K562 (cell line): Measurements from ENCODE around the gene ICA1. TPM values are rescaled to one million over a fixed set of nuclear protein-coding genes. Genes with fewer than 3 reads are reported as not detected.

Experiments used
- ATAC-seq: fragments of 200-7000 bp; cut with Tn5 transposase; 3 replicates; pipeline ENCODE4 v1.9.1; 2020; ENCODE audit warnings: moderate library complexity
- BruUV-seq: library from RNA; stranded (reverse); fragments of 400-500 nt; replicated peaks from 2 replicates; lab custom pipeline; 2021; lab: Mats Ljungman, UMichigan
- CTCF ChIA-PET: fragments of 300-600 bp; formaldehyde crosslinking; extraction: SDS; loops from one replicate; lab custom pipeline; 2021; ENCODE audit warnings: low intra/inter-chr PET ratio; lab: Yijun Ruan, JAX
- POLR2A ChIA-PET: fragments of 300-600, 350-650 bp; sonication (Branson Sonifier 250); formaldehyde crosslinking; extraction: SDS; loops from one replicate; lab custom pipeline; 2021; ENCODE audit warnings: antibody characterized with exemption, inconsistent platforms; lab: Yijun Ruan, JAX
- DNase-seq, 4 experiments: peaks; one replicate each; pipeline versions ENCODE4 v3.0.0 to v3.0.0-alpha.2; 2011 to 2018; ENCODE audit warnings: low spot score in 3 of 4, mixed read lengths in 3 of 4; ENCODE audit errors: extremely low read depth in 1 of 4
- FAIRE-seq: peaks from 2 replicates; lab custom pipeline; 2011; peaks lifted over from hg19 to GRCh38; lab: Jason Lieb, UNC
- H2AFZ ChIP-seq: 2 replicates; pipeline ENCODE4 v1.6.0; 2011; ENCODE audit warnings: low read depth, low read length, control low read depth, inconsistent platforms
- H3K27ac ChIP-seq: fragments of 200-600 bp; 3 replicates; pipeline ENCODE4 v1.8.0; 2011; ENCODE audit warnings: low read depth, mild to moderate bottlenecking, control low read depth, inconsistent platforms, low read length, moderate library complexity, mixed read lengths; ENCODE audit errors: extremely low read depth
- H3K27me3 ChIP-seq, 2 experiments: fragments of 300-600 bp in 1 of 2; 2 replicates in 1 of 2; 3 replicates in 1 of 2; pipeline versions ENCODE4 v1.6.0 to v1.8.0; 2011; ENCODE audit warnings: inconsistent platforms in 2 of 2, low read length in 2 of 2, mild to moderate bottlenecking in 1 of 2, mixed read lengths in 1 of 2, moderate library complexity in 1 of 2; ENCODE audit not compliant: control insufficient read depth in 2 of 2, insufficient read depth in 2 of 2
- H3K36me3 ChIP-seq: fragments of 300-600 bp; 3 replicates; pipeline ENCODE4 v1.8.0; 2011; ENCODE audit warnings: mild to moderate bottlenecking, low read length, inconsistent platforms; ENCODE audit not compliant: control insufficient read depth, insufficient read depth
- H3K4me1 ChIP-seq, 2 experiments: fragments of 200-600 bp in 1 of 2; replicated peaks in 1 of 2; 2 replicates in 1 of 2; 3 replicates in 1 of 2; pipeline versions ENCODE4 v1.5.1 to v1.8.0; 2011; ENCODE audit warnings: inconsistent platforms in 2 of 2, low read length in 2 of 2, mild to moderate bottlenecking in 1 of 2, mixed read lengths in 1 of 2, moderate library complexity in 1 of 2; ENCODE audit not compliant: control insufficient read depth in 2 of 2, insufficient read depth in 2 of 2
- H3K4me2 ChIP-seq: 2 replicates; pipeline ENCODE4 v1.6.1; 2011; ENCODE audit warnings: low read length, control low read depth, inconsistent platforms, mixed read lengths; ENCODE audit not compliant: insufficient read depth
- H3K4me3 ChIP-seq: fragments of 200-600 bp; sonication (generic), shearing (Covaris generic); 2 replicates; pipeline ENCODE4 v1.5.1; 2016; ENCODE audit warnings: control low read depth, inconsistent platforms
- H3K79me2 ChIP-seq: fragments of 200-600 bp; 3 replicates; pipeline ENCODE4 v1.8.0; 2011; ENCODE audit warnings: low read length, inconsistent platforms; ENCODE audit not compliant: control insufficient read depth, insufficient read depth
- H3K9ac ChIP-seq, 2 experiments: 2 replicates each; pipeline versions ENCODE4 v1.6.0 to v1.6.1; 2011; ENCODE audit warnings: low read depth in 2 of 2, low read length in 2 of 2, control low read depth in 1 of 2, inconsistent platforms in 1 of 2, mild to moderate bottlenecking in 1 of 2, mixed read lengths in 1 of 2; ENCODE audit not compliant: insufficient read depth in 1 of 2
- H3K9me1 ChIP-seq: one replicate; pipeline ENCODE4 v1.6.0; 2011; ENCODE audit warnings: inconsistent platforms, mild to moderate bottlenecking, low read length, moderate library complexity; ENCODE audit not compliant: control insufficient read depth, insufficient read depth
- H3K9me3 ChIP-seq: replicated peaks from 2 replicates; pipeline ENCODE4 v1.5.1; 2011; ENCODE audit warnings: low read depth, low read length, inconsistent platforms; ENCODE audit not compliant: control insufficient read depth, insufficient read depth
- H4K20me1 ChIP-seq: replicated peaks from 2 replicates; pipeline ENCODE4 v1.6.1; 2011; ENCODE audit warnings: low read length, inconsistent platforms, mixed read lengths; ENCODE audit not compliant: control insufficient read depth, insufficient read depth
- ESRRA ChIP-seq: fragments of 450-650 bp; IDR thresholded peaks from 2 replicates; pipeline ENCODE4 v1.6.1; 2014; ENCODE audit warnings: low read depth, mild to moderate bottlenecking, moderate library complexity, borderline replicate concordance
- TFE3 ChIP-seq: fragments of 450-650 bp; formaldehyde crosslinking; IDR thresholded peaks from 2 replicates; pipeline ENCODE4 v1.4.0; 2020; ENCODE audit warnings: mild to moderate bottlenecking, mixed read lengths
- ZEB2 ChIP-seq: fragments of 450-650 bp; IDR thresholded peaks from 2 replicates; pipeline ENCODE4 v1.6.1; 2016
- in situ Hi-C: fragments of 300-500 bp; cut with MboI; formaldehyde crosslinking; loops from 4 replicates; pipeline ENCODE4 v1.15.0; 2018; ENCODE audit warnings: inconsistent platforms, mixed read lengths
- intact Hi-C: fragments of 100-400 bp; cut with micrococcal nuclease; formaldehyde crosslinking; loops from 2 replicates; pipeline ENCODE4 v1.14.2; 2022
- polyA plus RNA-seq, 8 experiments: library from polyadenylated mRNA; depleted of rRNA in 4 of 8; stranded (reverse) in 5 of 8; unstranded in 3 of 8; fragments of >200 nt; fragmentation: Nextera tagmentation in 2 of 8; fragmentation: Illumina TruSeq in 1 of 8; extraction: Ambion mirVana in 2 of 8; extraction: Trizol in 1 of 8; gene quantifications; 2 replicates each; pipeline versions ENCODE4 v1.2.1 to v1.2.3, GENCODE V29; 2011 to 2014; ENCODE audit warnings: inconsistent platforms in 1 of 8, missing spikeins in 1 of 8
- total RNA-seq, 7 experiments: library from RNA; depleted of rRNA in 6 of 7; stranded (reverse); fragments of >200 nt in 6 of 7; fragmentation: Illumina TruSeq in 2 of 7; extraction: Trizol in 2 of 7; gene quantifications; 2 replicates each; pipeline versions ENCODE4 v1.2.1 to v1.2.3, GENCODE V29; 2011 to 2021; ENCODE audit warnings: low replicate concordance in 1 of 7

The ICA1 gene
- total and polyA plus RNA-seq, 9 of the 15 experiments (the other 6 are each of a cell fraction or from before 2014, with no cell fraction given) = 7.1 to 22.3 (median 16.4) TPM

- TF ChIP-seq TFE3 (CRISPR knock-in tag) = no peak
Measured at GRCh38 chr7:8197994-8198698, 63.8 kb downstream of the ICA1 start (continued).

GRCh38 chr7:8192897-8193296 is 69.1 kb downstream of the ICA1 start:
- no peak overlapping the region for H3K4me2 ChIP-seq
- no peaks in the 10 kb centered on the region for H3K36me3 ChIP-seq
- no peak overlapping the region for H3K4me3 ChIP-seq
- intact Hi-C loops (loop anchor here (5.0 kb wide), 1 partner anchor 426 kb away; no protein-coding TSS in a partner anchor), in situ Hi-C loops (loop anchor here (10.0 kb wide), 1 partner anchor 218 kb away; no protein-coding TSS in a partner anchor)
- no peak for ATAC-seq
- no peaks in the 10 kb centered on the region for H3K9me3 ChIP-seq
- no peaks in the 10 kb centered on the region for H3K27me3 ChIP-seq
- peaks cover 0 to 3% of the 10 kb centered on the region in 2 experiments; a peak in 1 of 5 replicates for H3K4me1 ChIP-seq
- H2AFZ ChIP-seq = no peak overlapping the region
- no peak for TF ChIP-seq ZEB2
- peak; percentile 91 for TF ChIP-seq ESRRA
- H3K9me1 ChIP-seq = no peaks in the 10 kb centered on the region
- BruUV-seq = no TSS peak
- H4K20me1 ChIP-seq = no peaks in the 10 kb centered on the region
- FAIRE-seq = peak; percentile 11
- H3K27ac ChIP-seq = no peak overlapping the region
- ChIA-PET POLR2A (interaction anchor here (0.7 kb wide), 1 partner anchor 553 kb away, joined by 3 read pairs; the partner anchor contains the start of gene UMAD1), CTCF (no interaction called here)
- H3K9ac ChIP-seq = no peak overlapping the region
- H3K79me2 ChIP-seq = no peaks in the 10 kb centered on the region
- DNase-seq = no peak
